ENCODE results near the gene SLC4A7. TPM values are rescaled to one million over a fixed set of nuclear protein-coding genes. Genes with fewer than 3 reads are reported as not detected.

SLC4A7 gene
- polyA plus RNA-seq, 1 of the 3 experiments (the other 2 are of a cell fraction): 3.9 TPM

DNA sequence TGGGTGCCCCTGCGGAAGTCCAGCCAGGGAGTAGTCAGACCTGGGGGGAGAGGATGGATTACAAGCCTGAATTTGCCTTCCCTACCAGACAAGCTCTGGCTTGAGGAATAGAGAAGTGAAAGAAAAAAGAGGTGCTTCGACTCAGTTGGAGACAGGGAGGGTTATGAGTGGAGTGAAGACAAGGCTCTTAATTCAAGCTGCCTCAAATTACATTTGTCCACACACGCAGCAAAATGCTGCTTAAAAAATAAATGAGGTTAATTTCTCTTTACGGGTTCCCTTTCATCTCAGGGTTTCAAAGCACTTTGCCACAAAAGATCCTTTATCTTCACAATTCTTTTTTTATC is 49.0 kb upstream of the SLC4A7 start:
- H3K9ac ChIP-seq: peak overlapping the region; percentile 52; the same call in 1 of the 2 replicates
- H3K9me3 ChIP-seq: no peaks in the 10 kb centered on the region
- H3K36me3 ChIP-seq (replicated peaks in 1 of 2; ENCODE audit: control insufficient read depth in 1 of 2, insufficient read depth in 2 of 2, low read length in 1 of 2): no peaks in the 10 kb centered on the region
- no peaks in the 10 kb centered on the region for H3K9me2 ChIP-seq
- DNase-seq: no peak
- H3K27me3 ChIP-seq (ENCODE audit: insufficient read depth): no peaks in the 10 kb centered on the region
- WGBS (ENCODE audit: low lambda C conversion rate): 74% methylated on average over 4 of the region's 4 CpGs
- no peaks in the 10 kb centered on the region for H3K79me2 ChIP-seq (ENCODE audit: insufficient read depth)
- no peak overlapping the region for H3K4me3 ChIP-seq (ENCODE audit: low read depth in 2 of 2, low read length in 1 of 2)
- H3K4me2 ChIP-seq: peak overlapping the region; percentile 64; the same call in 1 of the 2 replicates
- ChIA-PET CTCF (no interaction called here), POLR2A (interaction anchor here (0.6 kb wide), 1 partner anchor 44 kb away, joined by 7 read pairs; no protein-coding TSS in a partner anchor)
- H3K27ac ChIP-seq (ENCODE audit: low read depth in 2 of 2, low read length in 1 of 2): peak overlapping the region in 1 of 2 experiments; percentile 92; a peak in 3 of 4 replicates
- peak overlapping the region; percentile 42 for H2AFZ ChIP-seq (ENCODE audit: low read depth)
- peaks cover 35% of the 10 kb centered on the region for H3F3A ChIP-seq (replicated peaks; ENCODE audit: insufficient read depth)
- peaks cover 0 to 29% of the 10 kb centered on the region in 2 experiments; a peak in 2 of 4 replicates for H3K4me1 ChIP-seq (ENCODE audit: control insufficient read depth in 1 of 2, insufficient read depth in 2 of 2, low read depth in 1 of 2, low read length in 1 of 2)
- no peaks in the 10 kb centered on the region for H4K20me1 ChIP-seq (ENCODE audit: insufficient read depth)
- TF ChIP-seq, protein P1, sequence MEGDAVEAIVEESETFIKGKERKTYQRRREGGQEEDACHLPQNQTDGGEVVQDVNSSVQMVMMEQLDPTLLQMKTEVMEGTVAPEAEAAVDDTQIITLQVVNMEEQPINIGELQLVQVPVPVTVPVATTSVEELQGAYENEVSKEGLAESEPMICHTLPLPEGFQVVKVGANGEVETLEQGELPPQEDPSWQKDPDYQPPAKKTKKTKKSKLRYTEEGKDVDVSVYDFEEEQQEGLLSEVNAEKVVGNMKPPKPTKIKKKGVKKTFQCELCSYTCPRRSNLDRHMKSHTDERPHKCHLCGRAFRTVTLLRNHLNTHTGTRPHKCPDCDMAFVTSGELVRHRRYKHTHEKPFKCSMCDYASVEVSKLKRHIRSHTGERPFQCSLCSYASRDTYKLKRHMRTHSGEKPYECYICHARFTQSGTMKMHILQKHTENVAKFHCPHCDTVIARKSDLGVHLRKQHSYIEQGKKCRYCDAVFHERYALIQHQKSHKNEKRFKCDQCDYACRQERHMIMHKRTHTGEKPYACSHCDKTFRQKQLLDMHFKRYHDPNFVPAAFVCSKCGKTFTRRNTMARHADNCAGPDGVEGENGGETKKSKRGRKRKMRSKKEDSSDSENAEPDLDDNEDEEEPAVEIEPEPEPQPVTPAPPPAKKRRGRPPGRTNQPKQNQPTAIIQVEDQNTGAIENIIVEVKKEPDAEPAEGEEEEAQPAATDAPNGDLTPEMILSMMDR (IDR thresholded peaks at IDR 0.05): no peak
- TF ChIP-seq, protein P2, sequence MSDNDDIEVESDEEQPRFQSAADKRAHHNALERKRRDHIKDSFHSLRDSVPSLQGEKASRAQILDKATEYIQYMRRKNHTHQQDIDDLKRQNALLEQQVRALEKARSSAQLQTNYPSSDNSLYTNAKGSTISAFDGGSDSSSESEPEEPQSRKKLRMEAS (IDR thresholded peaks at IDR 0.05; ENCODE audit: low read depth): no peak
- TF ChIP-seq NFIC (IDR thresholded peaks at IDR 0.05; ENCODE audit: borderline replicate concordance) (no peak), JUND (IDR thresholded peaks at IDR 0.05) (no peak), FOXJ3 (CRISPR knock-in tag; IDR thresholded peaks at IDR 0.05) (no peak), GABPA (IDR thresholded peaks at IDR 0.05; ENCODE audit: low read depth) (no peak), ELF1 (IDR thresholded peaks at IDR 0.05) (no peak), EP300 (IDR thresholded peaks at IDR 0.05; ENCODE audit: borderline replicate concordance in 1 of 2, low read depth in 1 of 2, low read length in 1 of 2) (no peak), TCF12 (IDR thresholded peaks at IDR 0.05) (no peak), FOXM1 (IDR thresholded peaks at IDR 0.05; ENCODE audit: low read depth) (no peak)
- TF ChIP-seq, protein P3, sequence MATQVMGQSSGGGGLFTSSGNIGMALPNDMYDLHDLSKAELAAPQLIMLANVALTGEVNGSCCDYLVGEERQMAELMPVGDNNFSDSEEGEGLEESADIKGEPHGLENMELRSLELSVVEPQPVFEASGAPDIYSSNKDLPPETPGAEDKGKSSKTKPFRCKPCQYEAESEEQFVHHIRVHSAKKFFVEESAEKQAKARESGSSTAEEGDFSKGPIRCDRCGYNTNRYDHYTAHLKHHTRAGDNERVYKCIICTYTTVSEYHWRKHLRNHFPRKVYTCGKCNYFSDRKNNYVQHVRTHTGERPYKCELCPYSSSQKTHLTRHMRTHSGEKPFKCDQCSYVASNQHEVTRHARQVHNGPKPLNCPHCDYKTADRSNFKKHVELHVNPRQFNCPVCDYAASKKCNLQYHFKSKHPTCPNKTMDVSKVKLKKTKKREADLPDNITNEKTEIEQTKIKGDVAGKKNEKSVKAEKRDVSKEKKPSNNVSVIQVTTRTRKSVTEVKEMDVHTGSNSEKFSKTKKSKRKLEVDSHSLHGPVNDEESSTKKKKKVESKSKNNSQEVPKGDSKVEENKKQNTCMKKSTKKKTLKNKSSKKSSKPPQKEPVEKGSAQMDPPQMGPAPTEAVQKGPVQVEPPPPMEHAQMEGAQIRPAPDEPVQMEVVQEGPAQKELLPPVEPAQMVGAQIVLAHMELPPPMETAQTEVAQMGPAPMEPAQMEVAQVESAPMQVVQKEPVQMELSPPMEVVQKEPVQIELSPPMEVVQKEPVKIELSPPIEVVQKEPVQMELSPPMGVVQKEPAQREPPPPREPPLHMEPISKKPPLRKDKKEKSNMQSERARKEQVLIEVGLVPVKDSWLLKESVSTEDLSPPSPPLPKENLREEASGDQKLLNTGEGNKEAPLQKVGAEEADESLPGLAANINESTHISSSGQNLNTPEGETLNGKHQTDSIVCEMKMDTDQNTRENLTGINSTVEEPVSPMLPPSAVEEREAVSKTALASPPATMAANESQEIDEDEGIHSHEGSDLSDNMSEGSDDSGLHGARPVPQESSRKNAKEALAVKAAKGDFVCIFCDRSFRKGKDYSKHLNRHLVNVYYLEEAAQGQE (IDR thresholded peaks at IDR 0.05; ENCODE audit: low read depth, low read length): no peak
- TF ChIP-seq, protein P4, sequence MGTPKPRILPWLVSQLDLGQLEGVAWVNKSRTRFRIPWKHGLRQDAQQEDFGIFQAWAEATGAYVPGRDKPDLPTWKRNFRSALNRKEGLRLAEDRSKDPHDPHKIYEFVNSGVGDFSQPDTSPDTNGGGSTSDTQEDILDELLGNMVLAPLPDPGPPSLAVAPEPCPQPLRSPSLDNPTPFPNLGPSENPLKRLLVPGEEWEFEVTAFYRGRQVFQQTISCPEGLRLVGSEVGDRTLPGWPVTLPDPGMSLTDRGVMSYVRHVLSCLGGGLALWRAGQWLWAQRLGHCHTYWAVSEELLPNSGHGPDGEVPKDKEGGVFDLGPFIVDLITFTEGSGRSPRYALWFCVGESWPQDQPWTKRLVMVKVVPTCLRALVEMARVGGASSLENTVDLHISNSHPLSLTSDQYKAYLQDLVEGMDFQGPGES (IDR thresholded peaks at IDR 0.05; ENCODE audit: low read depth, low read length): no peak

Data from SK-N-SH (cell line).